A673 (cell line): ENCODE measurements around the gene PRSS22. TPM values are rescaled to one million over a fixed set of nuclear protein-coding genes. Genes with fewer than 3 reads are reported as not detected.

ENCODE experiments used
- BruUV-seq: library from RNA; stranded (reverse); fragments of 400-500 nt; replicated peaks from 2 replicates; lab custom pipeline; 2021; lab: Mats Ljungman, UMichigan
- CTCF ChIA-PET: fragments of 300-600 bp; sonication (Branson Sonifier 250); formaldehyde crosslinking; loops from one replicate; lab custom pipeline; 2022; ENCODE audit warnings: antibody characterized with exemption; lab: Charles Lee
- POLR2A ChIA-PET: fragments of 300-600 bp; sonication (Branson Sonifier 250); formaldehyde crosslinking; loops from one replicate; lab custom pipeline; 2022; ENCODE audit warnings: antibody characterized with exemption; ENCODE audit not compliant: low non-redundant PET; lab: Charles Lee
- DNase-seq: peaks from one replicate; pipeline ENCODE4 v3.0.0-alpha.2; 2015; ENCODE audit warnings: low spot score
- H3K27ac ChIP-seq: fragments of 200-600 bp; sonication (generic); 2 replicates; pipeline ENCODE4 v1.5.1; 2016; ENCODE audit warnings: mixed run types, low read depth, mild to moderate bottlenecking, mixed read lengths, antibody characterized with exemption, low read length; ENCODE audit not compliant: poor library complexity, severe bottlenecking
- H3K27me3 ChIP-seq: fragments of 200-600 bp; sonication (generic); replicated peaks from 2 replicates; pipeline ENCODE4 v1.6.1; 2017; ENCODE audit warnings: mixed run types, low read depth, mild to moderate bottlenecking, mixed read lengths, antibody characterized with exemption, low read length; ENCODE audit not compliant: insufficient read depth, poor library complexity
- H3K36me3 ChIP-seq: fragments of 200-600 bp; sonication (generic); 2 replicates; pipeline ENCODE4 v1.6.1; 2016; ENCODE audit warnings: mixed run types, mild to moderate bottlenecking, mixed read lengths, antibody characterized with exemption, low read length; ENCODE audit not compliant: insufficient read depth, poor library complexity, severe bottlenecking
- H3K4me1 ChIP-seq: fragments of 200-600 bp; sonication (generic); 2 replicates; pipeline ENCODE4 v1.6.1; 2017; ENCODE audit warnings: mixed run types, mild to moderate bottlenecking, mixed read lengths, antibody characterized with exemption, low read length; ENCODE audit not compliant: insufficient read depth, poor library complexity, severe bottlenecking
- H3K4me3 ChIP-seq: fragments of 200-600 bp; sonication (generic); 2 replicates; pipeline ENCODE4 v1.5.1; 2016; ENCODE audit warnings: low read depth, mixed run types, mild to moderate bottlenecking, mixed read lengths, low read length; ENCODE audit not compliant: poor library complexity, severe bottlenecking
- H3K9me3 ChIP-seq: fragments of 200-600 bp; sonication (generic); 2 replicates; pipeline ENCODE4 v1.6.1; 2016; ENCODE audit warnings: mixed run types, low read depth, mild to moderate bottlenecking, mixed read lengths, antibody characterized with exemption, low read length; ENCODE audit not compliant: poor library complexity, severe bottlenecking
- EZH2 ChIP-seq: fragments of 200-600 bp; sonication (generic); IDR thresholded peaks from 2 replicates; pipeline ENCODE4 v1.6.1; 2017; ENCODE audit warnings: borderline replicate concordance, low read depth, mild to moderate bottlenecking, mixed read lengths, antibody characterized with exemption, low read length; ENCODE audit not compliant: poor library complexity, severe bottlenecking
- intact Hi-C: fragments of 100-400 bp; cut with micrococcal nuclease; formaldehyde crosslinking; loops from one replicate; pipeline ENCODE4 v1.10.0; 2022; ENCODE audit not compliant: unreplicated experiment
- total RNA-seq: library from RNA; stranded (reverse); gene quantifications from 2 replicates; pipeline ENCODE4 v1.2.3, GENCODE V29; 2021
- TF ChIP-seq, protein P1 (sequence below): fragments of 300-800, 200-600 bp; sonication (generic); conservative IDR thresholded peaks from 2 replicates; pipeline ENCODE4 v1.5.1; 2017; ENCODE audit warnings: low read depth, mild to moderate bottlenecking, antibody characterized with exemption, low read length, moderate library complexity, mixed read lengths

The PRSS22 gene
- total RNA-seq, 1 experiment from 2014 or later, result not detected

GRCh38 chr16:2898831-2899563 lies 41.0 kb upstream of the PRSS22 start:
- H3K9me3 ChIP-seq, result no peaks in the 10 kb centered on the region
- POLR2A ChIA-PET, result no interaction called here
- H3K4me1 ChIP-seq, result no peaks in the 10 kb centered on the region
- intact Hi-C loops, result no loop called here
- no peak for TF ChIP-seq EZH2
- TF ChIP-seq, protein P1, sequence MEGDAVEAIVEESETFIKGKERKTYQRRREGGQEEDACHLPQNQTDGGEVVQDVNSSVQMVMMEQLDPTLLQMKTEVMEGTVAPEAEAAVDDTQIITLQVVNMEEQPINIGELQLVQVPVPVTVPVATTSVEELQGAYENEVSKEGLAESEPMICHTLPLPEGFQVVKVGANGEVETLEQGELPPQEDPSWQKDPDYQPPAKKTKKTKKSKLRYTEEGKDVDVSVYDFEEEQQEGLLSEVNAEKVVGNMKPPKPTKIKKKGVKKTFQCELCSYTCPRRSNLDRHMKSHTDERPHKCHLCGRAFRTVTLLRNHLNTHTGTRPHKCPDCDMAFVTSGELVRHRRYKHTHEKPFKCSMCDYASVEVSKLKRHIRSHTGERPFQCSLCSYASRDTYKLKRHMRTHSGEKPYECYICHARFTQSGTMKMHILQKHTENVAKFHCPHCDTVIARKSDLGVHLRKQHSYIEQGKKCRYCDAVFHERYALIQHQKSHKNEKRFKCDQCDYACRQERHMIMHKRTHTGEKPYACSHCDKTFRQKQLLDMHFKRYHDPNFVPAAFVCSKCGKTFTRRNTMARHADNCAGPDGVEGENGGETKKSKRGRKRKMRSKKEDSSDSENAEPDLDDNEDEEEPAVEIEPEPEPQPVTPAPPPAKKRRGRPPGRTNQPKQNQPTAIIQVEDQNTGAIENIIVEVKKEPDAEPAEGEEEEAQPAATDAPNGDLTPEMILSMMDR, result no peak
- no peak for DNase-seq
- BruUV-seq, result no TSS peak
- CTCF ChIA-PET, result no interaction called here
- H3K27ac ChIP-seq, result no peak overlapping the region
- H3K4me3 ChIP-seq, result no peak overlapping the region
- H3K36me3 ChIP-seq, result no peaks in the 10 kb centered on the region
- H3K27me3 ChIP-seq, result no peaks in the 10 kb centered on the region

GRCh38 chr16:2897110-2897509 lies 39.1 kb upstream of the PRSS22 start:
- no peak for TF ChIP-seq EZH2
- TF ChIP-seq, protein P1, result no peak
- intact Hi-C loops, result no loop called here
- H3K36me3 ChIP-seq, result no peaks in the 10 kb centered on the region
- no peak overlapping the region for H3K4me3 ChIP-seq
- ChIA-PET CTCF (no interaction called here), POLR2A (no interaction called here)
- no TSS peak for BruUV-seq
- no peaks in the 10 kb centered on the region for H3K4me1 ChIP-seq
- no peak for DNase-seq
- no peaks in the 10 kb centered on the region for H3K27me3 ChIP-seq
- H3K27ac ChIP-seq, result no peak overlapping the region
- no peaks in the 10 kb centered on the region for H3K9me3 ChIP-seq

GRCh38 chr16:2896480-2897010 lies 38.6 kb upstream of the PRSS22 start:
- H3K27me3 ChIP-seq, result no peaks in the 10 kb centered on the region
- no peak overlapping the region for H3K27ac ChIP-seq
- intact Hi-C loops, result no loop called here
- no peak overlapping the region for H3K4me3 ChIP-seq
- no peaks in the 10 kb centered on the region for H3K36me3 ChIP-seq
- no peak for DNase-seq
- no peaks in the 10 kb centered on the region for H3K9me3 ChIP-seq
- CTCF ChIA-PET, result interaction anchor here (0.5 kb wide), 1 partner anchor 914 kb away, joined by 3 read pairs; no protein-coding TSS in a partner anchor
- no peaks in the 10 kb centered on the region for H3K4me1 ChIP-seq
- TF ChIP-seq, protein P1, result no peak
- no peak for TF ChIP-seq EZH2
- BruUV-seq, result no TSS peak
- POLR2A ChIA-PET, result no interaction called here
